ENCODE data around the gene IFNL1.

- no peak for TF ChIP-seq CTCF (IDR thresholded peaks at IDR 0.05; ENCODE audit: low read length)
- no peak for TF ChIP-seq EZH2 (IDR thresholded peaks at IDR 0.05; ENCODE audit: borderline replicate concordance, low read length)
These were observed 49.1 kb upstream of the IFNL1 start for GRCh38 chr19:39246951-39247669.

Data from OCI-LY1 (cell line).